Measurements from ENCODE around the gene SLC9A5. TPM values are rescaled to one million over a fixed set of nuclear protein-coding genes. Genes with fewer than 3 reads are reported as not detected.

Gene SLC9A5
- total RNA-seq, 1 experiment from 2014 or later, result 10.3 TPM

DNA sequence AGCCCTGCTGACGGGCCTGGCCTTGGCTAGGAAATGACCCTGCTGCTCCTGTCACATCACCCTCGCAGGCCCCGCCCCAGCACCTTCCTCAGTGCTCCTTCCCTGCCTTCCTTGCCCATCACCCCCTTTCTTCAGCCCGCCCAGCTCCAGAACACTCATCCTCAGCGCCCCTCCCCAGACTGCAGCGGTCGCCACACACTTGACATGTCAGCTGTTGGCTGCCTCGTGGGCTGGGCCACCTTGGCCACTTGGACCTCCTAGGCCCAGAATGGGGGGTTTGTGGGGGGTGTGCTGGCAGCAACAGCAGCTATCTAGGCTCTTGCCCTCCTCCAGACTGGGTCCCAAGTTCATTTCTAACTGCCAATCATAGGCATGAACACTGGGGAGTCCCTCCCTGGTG is 39.2 kb upstream of the SLC9A5 start:
- no peak for DNase-seq (ENCODE audit: low spot score)
- Mint-ChIP-seq H3K27me3 (ENCODE audit: low read depth) (peaks cover 11% of the 10 kb centered on the region), H3K9me3 (no peaks in the 10 kb centered on the region), H3K27ac (no peak overlapping the region), H3K36me3 (no peaks in the 10 kb centered on the region), H3K4me1 (no peaks in the 10 kb centered on the region), H3K4me3 (no peak overlapping the region)
- CTCF ChIA-PET, result interaction anchor here (0.6 to 9.1 kb wide), 11 partner anchors 11 to 300 kb away, joined by 3 to 65 read pairs (median 3); partner anchors contain the start of genes CES3, ELMO3, KCTD19 and LRRC36
- POLR2A ChIA-PET, result interaction anchor here (2.1 kb wide), 1 partner anchor 37 kb away, joined by 7 read pairs; the partner anchor contains the start of gene FHOD1
- no peak for TF ChIP-seq GRHL2 (CRISPR knock-in tag; IDR thresholded peaks at IDR 0.05; ENCODE audit: insufficient replicate concordance, severe bottlenecking)
- TF ChIP-seq ESRRA (CRISPR knock-in tag; IDR thresholded peaks at IDR 0.05; ENCODE audit: borderline replicate concordance), result no peak
- TF ChIP-seq TEAD4 (CRISPR knock-in tag; IDR thresholded peaks at IDR 0.05), result no peak
- no peak for TF ChIP-seq ZNF317 (CRISPR knock-in tag; IDR thresholded peaks at IDR 0.05; ENCODE audit: borderline replicate concordance, low read depth)
- TF ChIP-seq ETV6 (CRISPR knock-in tag; IDR thresholded peaks at IDR 0.05), result no peak
- TF ChIP-seq ZNF425 (CRISPR knock-in tag; conservative IDR thresholded peaks at IDR 0.05), result no peak
- TF ChIP-seq ZNF416 (CRISPR knock-in tag; IDR thresholded peaks at IDR 0.05), result no peak
- TF ChIP-seq FOXP1 (CRISPR knock-in tag; IDR thresholded peaks at IDR 0.05; ENCODE audit: borderline replicate concordance), result no peak
- TF ChIP-seq ATF1 (CRISPR knock-in tag; IDR thresholded peaks at IDR 0.05), result no peak
- TF ChIP-seq, protein P1, sequence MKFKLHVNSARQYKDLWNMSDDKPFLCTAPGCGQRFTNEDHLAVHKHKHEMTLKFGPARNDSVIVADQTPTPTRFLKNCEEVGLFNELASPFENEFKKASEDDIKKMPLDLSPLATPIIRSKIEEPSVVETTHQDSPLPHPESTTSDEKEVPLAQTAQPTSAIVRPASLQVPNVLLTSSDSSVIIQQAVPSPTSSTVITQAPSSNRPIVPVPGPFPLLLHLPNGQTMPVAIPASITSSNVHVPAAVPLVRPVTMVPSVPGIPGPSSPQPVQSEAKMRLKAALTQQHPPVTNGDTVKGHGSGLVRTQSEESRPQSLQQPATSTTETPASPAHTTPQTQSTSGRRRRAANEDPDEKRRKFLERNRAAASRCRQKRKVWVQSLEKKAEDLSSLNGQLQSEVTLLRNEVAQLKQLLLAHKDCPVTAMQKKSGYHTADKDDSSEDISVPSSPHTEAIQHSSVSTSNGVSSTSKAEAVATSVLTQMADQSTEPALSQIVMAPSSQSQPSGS (CRISPR knock-in tag; IDR thresholded peaks at IDR 0.05; ENCODE audit: borderline replicate concordance, low read depth), result no peak
- TF ChIP-seq, protein P2, sequence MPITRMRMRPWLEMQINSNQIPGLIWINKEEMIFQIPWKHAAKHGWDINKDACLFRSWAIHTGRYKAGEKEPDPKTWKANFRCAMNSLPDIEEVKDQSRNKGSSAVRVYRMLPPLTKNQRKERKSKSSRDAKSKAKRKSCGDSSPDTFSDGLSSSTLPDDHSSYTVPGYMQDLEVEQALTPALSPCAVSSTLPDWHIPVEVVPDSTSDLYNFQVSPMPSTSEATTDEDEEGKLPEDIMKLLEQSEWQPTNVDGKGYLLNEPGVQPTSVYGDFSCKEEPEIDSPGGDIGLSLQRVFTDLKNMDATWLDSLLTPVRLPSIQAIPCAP (CRISPR knock-in tag; IDR thresholded peaks at IDR 0.05), result no peak
- no peak for TF ChIP-seq NR1H2 (CRISPR knock-in tag; IDR thresholded peaks at IDR 0.05)
- TF ChIP-seq ZBTB43 (CRISPR knock-in tag; IDR thresholded peaks at IDR 0.05), result no peak
- no peak for TF ChIP-seq ZBTB21 (CRISPR knock-in tag; IDR thresholded peaks at IDR 0.05; ENCODE audit: borderline replicate concordance)
- TF ChIP-seq PRDM15 (CRISPR knock-in tag; IDR thresholded peaks at IDR 0.05), result no peak
- no peak for TF ChIP-seq ZNF121 (CRISPR knock-in tag; IDR thresholded peaks at IDR 0.05)
- ATAC-seq, result no peak

Measured in WTC11 (cell line).